ENCODE measurements around the gene CROT.
"Not testable (repeated sequence)": the region's sequence is repeated elsewhere in the genome, so short reads cannot be mapped to it uniquely, and the experiment has no call there.

Gene CROT

GRCh38 chr7:87345166-87345927, at the start of gene CROT:
CROT (plus strand) TSS chr7:87345664; CDS start chr7:87349069, 3,405 bp downstream.
- peak; percentile 96 for DNase-seq

- no peak for DNase-seq
Observed at GRCh38 chr7:87300756-87301155, 44.7 kb upstream of the CROT start.

GRCh38 chr7:87310790-87311419, 34.6 kb upstream of the CROT start:
- DNase-seq = no peak

GRCh38 chr7:87312215-87312865, 33.1 kb upstream of the CROT start:
- DNase-seq = peak; percentile 67

- no peak for DNase-seq
Observed at GRCh38 chr7:87316097-87316700, 29.3 kb upstream of the CROT start.

GRCh38 chr7:87316846-87317552, 28.5 kb upstream of the CROT start:
- no peak for DNase-seq

GRCh38 chr7:87317691-87318245, 27.7 kb upstream of the CROT start:
- DNase-seq = no peak

- DNase-seq = no peak
Observed at GRCh38 chr7:87318741-87319140, 26.7 kb upstream of the CROT start.

- not testable (repeated sequence) for DNase-seq
Observed at GRCh38 chr7:87319154-87319581, 26.3 kb upstream of the CROT start.

- DNase-seq = no peak
Observed at GRCh38 chr7:87322912-87323311, 22.6 kb upstream of the CROT start.

GRCh38 chr7:87325576-87326370, 19.7 kb upstream of the CROT start:
- DNase-seq = no peak

GRCh38 chr7:87328281-87328680, 17.2 kb upstream of the CROT start:
- no peak for DNase-seq

GRCh38 chr7:87330316-87330715, 15.1 kb upstream of the CROT start:
- DNase-seq = no peak

- no peak for DNase-seq
Observed at GRCh38 chr7:87330942-87331341, 14.5 kb upstream of the CROT start.

GRCh38 chr7:87331687-87332252, 13.7 kb upstream of the CROT start:
- no peak for DNase-seq

- DNase-seq = no peak
Observed at GRCh38 chr7:87332321-87332720, 13.1 kb upstream of the CROT start.

GRCh38 chr7:87336136-87336535, 9.3 kb upstream of the CROT start:
- no peak for DNase-seq

- DNase-seq = no peak
Observed at GRCh38 chr7:87337331-87337730, 8.1 kb upstream of the CROT start.

- no peak for DNase-seq
Observed at GRCh38 chr7:87339373-87339897, 6.0 kb upstream of the CROT start.

GRCh38 chr7:87341441-87341840, 4.0 kb upstream of the CROT start:
- DNase-seq = no peak

- no peak for DNase-seq
Observed at GRCh38 chr7:87342231-87342630, 3.2 kb upstream of the CROT start.
